HCT116 (cell line): ENCODE results near the gene ACTC1. TPM values are rescaled to one million over a fixed set of nuclear protein-coding genes. Genes with fewer than 3 reads are reported as not detected.

Experiments used
- ATAC-seq: fragments of 200-7000 bp; cut with Tn5 transposase; 2 replicates; pipeline ENCODE4 v1.9.1; 2020; ENCODE audit warnings: mild to moderate bottlenecking, moderate library complexity
- BruUV-seq: library from RNA; stranded (reverse); fragments of 400-500 nt; replicated peaks from 2 replicates; lab custom pipeline; 2021; lab: Mats Ljungman, UMichigan
- CTCF ChIA-PET: fragments of 300-600 bp; sonication (Branson Sonifier 250); formaldehyde crosslinking; loops from one replicate; lab custom pipeline; 2021; ENCODE audit warnings: antibody characterized with exemption; lab: Charles Lee
- POLR2A ChIA-PET: fragments of 300-600, 350-600 bp; sonication (Branson Sonifier 250); formaldehyde crosslinking; loops from one replicate; lab custom pipeline; 2021; ENCODE audit warnings: antibody characterized with exemption; lab: Charles Lee
- RAD21 ChIA-PET, 2 experiments: fragments of 300-600 bp; sonication (Branson Sonifier 250); formaldehyde crosslinking; loops; one replicate each; lab custom pipeline; 2023; ENCODE audit warnings: low total read pairs in 2 of 2; ENCODE audit not compliant: uncharacterized antibody in 2 of 2, unreplicated experiment in 2 of 2, low non-redundant PET in 1 of 2; lab: Charles Lee
- DNase-seq: peaks from one replicate; pipeline ENCODE4 v3.0.0-alpha.2; 2010; ENCODE audit warnings: low read depth, low spot score
- H2AFZ ChIP-seq: fragments of 200-600 bp; shearing (Covaris generic), sonication (generic); 2 replicates; pipeline ENCODE4 v1.6.1; 2017; ENCODE audit warnings: low read depth, mixed run types, mixed read lengths, antibody characterized with exemption, low read length; ENCODE audit not compliant: poor library complexity, severe bottlenecking
- H3K27ac ChIP-seq: 2 replicates; pipeline ENCODE4 v1.5.1; 2012; ENCODE audit warnings: low read depth, low read length
- H3K27me3 ChIP-seq: fragments of 200-600 bp; sonication (generic); 2 replicates; pipeline ENCODE4 v1.6.1; 2016; ENCODE audit warnings: mixed run types, low read length, mixed read lengths; ENCODE audit not compliant: insufficient read depth
- H3K36me3 ChIP-seq, 2 experiments: fragments of 200-500 bp in 1 of 2; fragments of 200-600 bp in 1 of 2; sonication (Bioruptor generic) in 1 of 2; sonication (generic) in 1 of 2; 2 replicates each; pipeline versions ENCODE4 v1.5.1 to v1.6.1; 2014 to 2016; ENCODE audit warnings: low read length in 2 of 2, inconsistent platforms in 1 of 2, mixed read lengths in 1 of 2, mixed run types in 1 of 2; ENCODE audit not compliant: insufficient read depth in 2 of 2, control insufficient read depth in 1 of 2
- H3K4me1 ChIP-seq, 2 experiments: fragments of 200-600 bp in 1 of 2; sonication (generic) in 1 of 2; 2 replicates each; pipeline versions ENCODE4 v1.5.1 to v1.6.1; 2012 to 2017; ENCODE audit warnings: low read length in 2 of 2, inconsistent platforms in 1 of 2, mild to moderate bottlenecking in 1 of 2, mixed read lengths in 1 of 2, mixed run types in 1 of 2, moderate library complexity in 1 of 2; ENCODE audit not compliant: insufficient read depth in 2 of 2, control insufficient read depth in 1 of 2
- H3K4me2 ChIP-seq: fragments of 200-600 bp; sonication (generic); 2 replicates; pipeline ENCODE4 v1.6.1; 2017; ENCODE audit warnings: mixed run types, low read length, mixed read lengths
- H3K4me3 ChIP-seq, 2 experiments: fragments of 200-600 bp in 1 of 2; sonication (generic) in 1 of 2; replicated peaks in 1 of 2; 2 replicates each; pipeline ENCODE4 v1.5.1; 2011 to 2016; ENCODE audit warnings: low read length in 2 of 2, control low read depth in 1 of 2, low read depth in 1 of 2, mild to moderate bottlenecking in 1 of 2, mixed read lengths in 1 of 2, mixed run types in 1 of 2
- H3K79me2 ChIP-seq: fragments of 200-600 bp; sonication (generic); 2 replicates; pipeline ENCODE4 v1.6.1; 2017; ENCODE audit warnings: mild to moderate bottlenecking, mixed run types, low read length, moderate library complexity, mixed read lengths; ENCODE audit not compliant: insufficient read depth
- H3K9ac ChIP-seq: fragments of 200-600 bp; sonication (generic); 2 replicates; pipeline ENCODE4 v1.6.1; 2016; ENCODE audit warnings: low read length, mixed read lengths
- H3K9me2 ChIP-seq: fragments of 200-600 bp; sonication (generic), shearing (Covaris generic); 2 replicates; pipeline ENCODE4 v1.6.1; 2017; ENCODE audit warnings: mixed run types, mild to moderate bottlenecking, moderate library complexity; ENCODE audit not compliant: insufficient read depth
- H3K9me3 ChIP-seq, 2 experiments: fragments of 200-500 bp in 1 of 2; fragments of 200-600 bp in 1 of 2; sonication (Bioruptor generic) in 1 of 2; sonication (generic) in 1 of 2; 2 replicates each; pipeline ENCODE4 v1.6.1; 2014 to 2017; ENCODE audit warnings: low read length in 2 of 2, mixed read lengths in 2 of 2, inconsistent platforms in 1 of 2, low read depth in 1 of 2, mild to moderate bottlenecking in 1 of 2, mixed run types in 1 of 2, moderate library complexity in 1 of 2; ENCODE audit not compliant: control insufficient read depth in 1 of 2, insufficient read depth in 1 of 2
- H4K20me1 ChIP-seq: fragments of 200-600 bp; sonication (generic), shearing (Covaris generic); 2 replicates; pipeline ENCODE4 v1.6.1; 2017; ENCODE audit warnings: mixed run types, mild to moderate bottlenecking, moderate library complexity; ENCODE audit not compliant: insufficient read depth
- ATF3 ChIP-seq: IDR thresholded peaks from 2 replicates; pipeline ENCODE4 v1.6.1; 2012
- EGR1 ChIP-seq: IDR thresholded peaks from 2 replicates; pipeline ENCODE4 v1.6.1; 2012; ENCODE audit warnings: low read depth
- ELF1 ChIP-seq: IDR thresholded peaks from 2 replicates; pipeline ENCODE4 v1.6.1; 2012; ENCODE audit warnings: low read depth, borderline replicate concordance
- EZH2phosphoT487 ChIP-seq: fragments of 200-600 bp; IDR thresholded peaks from 2 replicates; pipeline ENCODE4 v1.6.1; 2018; ENCODE audit warnings: antibody characterized with exemption, borderline replicate concordance
- FOSL1 ChIP-seq: IDR thresholded peaks from 2 replicates; pipeline ENCODE4 v1.6.1; 2012; ENCODE audit warnings: low read depth
- POLR2A ChIP-seq: IDR thresholded peaks from 2 replicates; pipeline ENCODE4 v1.7.0; 2011; ENCODE audit warnings: borderline replicate concordance; ENCODE audit not compliant: insufficient read depth, insufficient read length; ENCODE audit errors: extremely low read depth
- POLR2AphosphoS5 ChIP-seq: IDR thresholded peaks from 2 replicates; pipeline ENCODE4 v1.6.1; 2011; ENCODE audit warnings: mild to moderate bottlenecking, low read depth, low read length, moderate library complexity
- REST ChIP-seq: IDR thresholded peaks from 2 replicates; pipeline ENCODE4 v1.6.1; 2012; ENCODE audit warnings: low read depth
- SIN3A ChIP-seq: IDR thresholded peaks from 2 replicates; pipeline ENCODE4 v1.6.1; 2012; ENCODE audit warnings: low read depth
- SP1 ChIP-seq: IDR thresholded peaks from 2 replicates; pipeline ENCODE4 v1.6.1; 2012; ENCODE audit warnings: low read depth
- SRF ChIP-seq: IDR thresholded peaks from 2 replicates; pipeline ENCODE4 v1.6.1; 2012; ENCODE audit warnings: low read depth
- TCF7L2 ChIP-seq: IDR thresholded peaks from 2 replicates; pipeline ENCODE4 v1.7.0; 2011; ENCODE audit warnings: borderline replicate concordance, inconsistent platforms; ENCODE audit not compliant: insufficient read depth, insufficient read length; ENCODE audit errors: extremely low read depth
- ZFX ChIP-seq: fragments of 450-650 bp; IDR thresholded peaks from 2 replicates; pipeline ENCODE4 v1.6.1; 2017
- ZNF274 ChIP-seq: fragments of 200-500 bp; sonication (Bioruptor generic); IDR thresholded peaks from 2 replicates; pipeline ENCODE4 v1.6.1; 2014; ENCODE audit warnings: mild to moderate bottlenecking, low read depth, low read length, inconsistent platforms
- intact Hi-C: fragments of 100-400 bp; cut with micrococcal nuclease; formaldehyde crosslinking; loops from 2 replicates; pipeline ENCODE4 v1.10.0; 2022
- total RNA-seq: library from RNA; stranded (reverse); gene quantifications from one replicate; pipeline ENCODE4 v1.2.1, GENCODE V29; 2021; ENCODE audit not compliant: unreplicated experiment

The ACTC1 gene
- total RNA-seq, 1 experiment from 2014 or later, result not detected

- Histone ChIP-seq H3K36me3 (no peaks in the 10 kb centered on the region), H3K9ac (no peak overlapping the region), H3K4me1 (no peaks in the 10 kb centered on the region), H3K9me2 (no peaks in the 10 kb centered on the region), H3K27me3 (no peaks in the 10 kb centered on the region; the same call in 1 of the 2 replicates), H2AFZ (no peak overlapping the region), H3K4me2 (no peak overlapping the region)
- ChIA-PET POLR2A (no interaction called here), RAD21 (no interaction called here), CTCF (no interaction called here)
- DNase-seq, result no peak
- TF ChIP-seq EGR1, result no peak
- TF ChIP-seq FOSL1, result no peak
- TF ChIP-seq TCF7L2, result no peak
- no peak for TF ChIP-seq ELF1
- no peak for TF ChIP-seq SP1
- no peak for TF ChIP-seq POLR2AphosphoS5
- TF ChIP-seq SRF, result no peak
- no peak for TF ChIP-seq ZFX
- TF ChIP-seq SIN3A, result no peak
- no peak for TF ChIP-seq POLR2A
- TF ChIP-seq, all 23 proteins: peak for 0
- Histone ChIP-seq H3K27ac (no peak overlapping the region), H4K20me1 (no peaks in the 10 kb centered on the region), H3K4me3 (no peak overlapping the region), H3K79me2 (no peaks in the 10 kb centered on the region), H3K9me3 (no peaks in the 10 kb centered on the region)
- intact Hi-C loops, result no loop called here
- no peak for ATAC-seq
- BruUV-seq, result no TSS peak
Observed at GRCh38 chr15:34804776-34805175, 9.4 kb upstream of the ACTC1 start.

- no peaks in the 10 kb centered on the region for H3K9me3 ChIP-seq
- ChIA-PET POLR2A (no interaction called here), CTCF (no interaction called here), RAD21 (no interaction called here)
- no peaks in the 10 kb centered on the region for H3K4me1 ChIP-seq
- H2AFZ ChIP-seq, result no peak overlapping the region
- H3K9ac ChIP-seq, result no peak overlapping the region
- no peaks in the 10 kb centered on the region; the same call in none of the 2 replicates for H3K27me3 ChIP-seq
- H4K20me1 ChIP-seq, result no peaks in the 10 kb centered on the region
- no peaks in the 10 kb centered on the region for H3K79me2 ChIP-seq
- no peak overlapping the region for H3K4me2 ChIP-seq
- BruUV-seq, result no TSS peak
- H3K27ac ChIP-seq, result no peak overlapping the region
- intact Hi-C loops, result no loop called here
- no peaks in the 10 kb centered on the region for H3K9me2 ChIP-seq
- no peak overlapping the region for H3K4me3 ChIP-seq
- DNase-seq (no peak), ATAC-seq (no peak)
- TF ChIP-seq ATF3 (no peak), SP1 (no peak), EZH2phosphoT487 (no peak), REST (no peak), ZNF274 (no peak)
- no peaks in the 10 kb centered on the region for H3K36me3 ChIP-seq
Observed at GRCh38 chr15:34804113-34804512, 8.8 kb upstream of the ACTC1 start.
